ENCODE results near the gene MST1R.
A peak's percentile ranks its signal among the peaks of the same experiment; 100 is the strongest.

MST1R gene

GRCh38 chr3:49895791-49896190, 7.9 kb downstream of the MST1R start:
- Histone ChIP-seq H3K9me3 (replicated peaks in 1 of 11) (no peaks in the 10 kb centered on the region), H3K27me3 (no peaks in the 10 kb centered on the region), H3K4me1 (peaks cover 0 to 6% (median 2%) of the 10 kb centered on the region in 10 experiments; a peak in 8 of 20 replicates), H3K27ac (no peak overlapping the region), H3K9ac (no peak overlapping the region), H3K36me3 (no peaks in the 10 kb centered on the region), H4K20me1 (no peaks in the 10 kb centered on the region), H3K4me2 (no peak overlapping the region), H3K4me3 (no peak overlapping the region)
- TF ChIP-seq Cebpa-rat (IDR thresholded peaks at IDR 0.05): no peak

GRCh38 chr3:49889296-49889695, 14.4 kb downstream of the MST1R start:
- Histone ChIP-seq H3K27me3 (no peaks in the 10 kb centered on the region), H3K4me1 (peaks cover 0 to 28% (median 17%) of the 10 kb centered on the region in 10 experiments; a peak in 14 of 20 replicates), H3K36me3 (no peaks in the 10 kb centered on the region), H3K4me2 (no peak overlapping the region), H3K9ac (no peak overlapping the region), H3K9me3 (replicated peaks in 1 of 11) (no peaks in the 10 kb centered on the region), H3K4me3 (no peak overlapping the region), H4K20me1 (0 out of 22 replicates have a peak, but pooled peaks cover 0 to 6% (median 0%) of the 10 kb centered on the region in 11 experiments), H3K27ac (no peak overlapping the region)
- no peak for TF ChIP-seq Cebpa-rat (IDR thresholded peaks at IDR 0.05)

- H3K27me3 ChIP-seq: no peaks in the 10 kb centered on the region
- TF ChIP-seq Cebpa-rat (IDR thresholded peaks at IDR 0.05): no peak
- H3K4me2 ChIP-seq: peak overlapping the region in 6 of 11 experiments; percentile 4 to 60 (median 30); a peak in 7 of 22 replicates
- 0 out of 22 replicates have a peak, but pooled peaks cover 0 to 6% (median 0%) of the 10 kb centered on the region in 11 experiments for H4K20me1 ChIP-seq
- H3K4me3 ChIP-seq: no peak overlapping the region
- no peak overlapping the region for H3K9ac ChIP-seq
- peaks cover 9 to 41% (median 28%) of the 10 kb centered on the region in 10 experiments for H3K4me1 ChIP-seq
- no peaks in the 10 kb centered on the region for H3K9me3 ChIP-seq (replicated peaks in 1 of 11)
- no peak overlapping the region for H3K27ac ChIP-seq
- H3K36me3 ChIP-seq: no peaks in the 10 kb centered on the region
Measured at GRCh38 chr3:49886922-49887265, 16.8 kb downstream of the MST1R start.

- no peaks in the 10 kb centered on the region for H3K9me3 ChIP-seq (replicated peaks in 1 of 11)
- H4K20me1 ChIP-seq: no peaks in the 10 kb centered on the region
- H3K9ac ChIP-seq: no peak overlapping the region
- no peaks in the 10 kb centered on the region for H3K27me3 ChIP-seq
- H3K27ac ChIP-seq: 0 out of 22 replicates have a peak overlapping the region, but pooled peaks of 1 of the 11 experiments have one; percentile 7
- H3K36me3 ChIP-seq: no peaks in the 10 kb centered on the region
- peaks cover 30 to 62% (median 56%) of the 10 kb centered on the region in 10 experiments for H3K4me1 ChIP-seq
- no peak for TF ChIP-seq Cebpa-rat (IDR thresholded peaks at IDR 0.05)
- H3K4me2 ChIP-seq: no peak overlapping the region
- H3K4me3 ChIP-seq: no peak overlapping the region
Measured at GRCh38 chr3:49883998-49884397, 19.7 kb downstream of the MST1R start.

- H4K20me1 ChIP-seq: no peaks in the 10 kb centered on the region
- no peaks in the 10 kb centered on the region for H3K27me3 ChIP-seq
- H3K4me2 ChIP-seq: peak overlapping the region; percentile 43 to 88 (median 80)
- peak overlapping the region in 5 of 11 experiments; percentile 7 to 50 (median 11); a peak in 7 of 22 replicates for H3K9ac ChIP-seq
- no peaks in the 10 kb centered on the region for H3K36me3 ChIP-seq
- H3K4me3 ChIP-seq: no peak overlapping the region
- H3K27ac ChIP-seq: peak overlapping the region in 8 of 11 experiments; percentile 31 to 64 (median 52); a peak in 15 of 22 replicates
- H3K4me1 ChIP-seq: peaks cover 30 to 72% (median 62%) of the 10 kb centered on the region in 10 experiments
- H3K9me3 ChIP-seq (replicated peaks in 1 of 11): no peaks in the 10 kb centered on the region
- peak in 3 of 11 experiments; percentile 17 to 40 (median 28); a peak in 2 of 22 replicates for TF ChIP-seq Cebpa-rat (IDR thresholded peaks at IDR 0.05)
Measured at GRCh38 chr3:49882166-49882565, 21.5 kb downstream of the MST1R start.

- Histone ChIP-seq H3K9ac (peak overlapping the region in 6 of 11 experiments; percentile 1 to 49 (median 24); a peak in 5 of 22 replicates), H3K27me3 (no peaks in the 10 kb centered on the region), H4K20me1 (no peaks in the 10 kb centered on the region), H3K4me3 (peak overlapping the region in 3 of 10 experiments; percentile 15 to 25 (median 15); a peak in 2 of 20 replicates), H3K9me3 (replicated peaks in 1 of 11) (no peaks in the 10 kb centered on the region), H3K27ac (peak overlapping the region in 8 of 11 experiments; percentile 17 to 64 (median 46); a peak in 14 of 22 replicates), H3K36me3 (no peaks in the 10 kb centered on the region), H3K4me1 (peaks cover 30 to 66% (median 53%) of the 10 kb centered on the region in 10 experiments), H3K4me2 (peak overlapping the region; percentile 43 to 88 (median 80))
- TF ChIP-seq Cebpa-rat (IDR thresholded peaks at IDR 0.05): no peak
Measured at GRCh38 chr3:49880581-49881315, 22.9 kb downstream of the MST1R start.

- Histone ChIP-seq H3K9me3 (replicated peaks in 1 of 11) (no peaks in the 10 kb centered on the region), H4K20me1 (no peaks in the 10 kb centered on the region), H3K4me1 (peaks cover 30 to 59% (median 46%) of the 10 kb centered on the region in 10 experiments), H3K4me3 (no peak overlapping the region), H3K27me3 (no peaks in the 10 kb centered on the region), H3K4me2 (peak overlapping the region in 8 of 11 experiments; percentile 72 to 88 (median 82); a peak in 17 of 22 replicates), H3K36me3 (no peaks in the 10 kb centered on the region), H3K9ac (peak overlapping the region in 1 of 11 experiments; percentile 3; a peak in 1 of 22 replicates), H3K27ac (peak overlapping the region in 2 of 11 experiments; percentile 5 to 32; a peak in 3 of 22 replicates)
- no peak for TF ChIP-seq Cebpa-rat (IDR thresholded peaks at IDR 0.05)
Measured at GRCh38 chr3:49879721-49880120, 24.0 kb downstream of the MST1R start.

GRCh38 chr3:49878686-49879085, 25.0 kb downstream of the MST1R start:
- Histone ChIP-seq H3K36me3 (no peaks in the 10 kb centered on the region), H4K20me1 (no peaks in the 10 kb centered on the region), H3K9me3 (replicated peaks in 1 of 11) (no peaks in the 10 kb centered on the region), H3K4me2 (peak overlapping the region in 4 of 11 experiments; percentile 5 to 80 (median 30); a peak in 6 of 22 replicates), H3K4me3 (no peak overlapping the region), H3K9ac (no peak overlapping the region), H3K27ac (no peak overlapping the region), H3K27me3 (no peaks in the 10 kb centered on the region), H3K4me1 (peaks cover 30 to 59% (median 46%) of the 10 kb centered on the region in 10 experiments)
- no peak for TF ChIP-seq Cebpa-rat (IDR thresholded peaks at IDR 0.05)

- TF ChIP-seq Cebpa-rat (IDR thresholded peaks at IDR 0.05): no peak
- Histone ChIP-seq H3K27ac (no peak overlapping the region), H3K27me3 (no peaks in the 10 kb centered on the region), H3K9ac (no peak overlapping the region), H3K36me3 (no peaks in the 10 kb centered on the region), H3K9me3 (replicated peaks in 1 of 11) (no peaks in the 10 kb centered on the region), H3K4me1 (peaks cover 30 to 58% (median 49%) of the 10 kb centered on the region in 10 experiments), H3K4me2 (peak overlapping the region in 2 of 11 experiments; percentile 13 to 18; a peak in 2 of 22 replicates), H3K4me3 (no peak overlapping the region), H4K20me1 (no peaks in the 10 kb centered on the region)
Measured at GRCh38 chr3:49877716-49878115, 26.0 kb downstream of the MST1R start.
